Measurements from ENCODE around the gene CPLX1. TPM values are rescaled to one million over a fixed set of nuclear protein-coding genes. Genes with fewer than 3 reads are reported as not detected.
A peak's percentile ranks its signal among the peaks of the same experiment; 100 is the strongest.

CPLX1 gene
- polyA plus RNA-seq, 3 donors = not detected

DNA sequence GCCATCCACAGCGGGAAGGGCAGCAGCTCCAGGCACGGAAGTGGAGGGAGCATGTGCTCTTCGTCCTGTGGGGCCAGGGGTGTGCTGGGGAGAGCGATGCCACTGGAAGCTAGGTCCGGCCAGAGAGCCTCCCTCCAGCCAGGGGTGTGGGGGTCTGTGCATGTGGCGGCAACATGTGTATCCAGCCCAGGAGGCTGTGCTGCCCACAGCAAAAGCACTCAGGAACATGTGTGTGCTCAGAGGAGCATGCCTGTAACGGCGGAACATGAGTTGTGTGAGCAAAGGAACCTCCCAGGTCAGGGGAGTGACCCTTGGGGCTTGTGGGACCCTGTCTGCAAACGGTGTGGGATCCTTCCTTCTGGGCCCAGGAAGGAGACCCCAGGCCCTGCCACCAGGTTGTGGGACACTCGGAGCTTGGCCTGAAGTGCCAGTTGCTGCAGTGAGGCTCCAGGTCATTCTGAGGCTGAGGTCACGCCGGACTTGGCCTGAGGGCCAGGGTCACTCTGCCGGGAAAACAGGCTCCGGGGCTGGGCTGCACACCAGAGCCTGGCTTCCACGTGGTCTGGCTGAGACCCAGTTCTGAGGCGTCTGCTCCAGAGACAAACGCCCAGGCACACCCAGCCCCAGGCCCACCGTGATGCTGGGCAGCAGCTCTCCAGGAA is 37.2 kb downstream of the CPLX1 start:
- peaks cover 25 to 78% of the 10 kb centered on the region in 2 donors for H3K27me3 ChIP-seq (ENCODE audit: control insufficient read depth in 2 of 2, insufficient read depth in 2 of 2, low read length in 2 of 2)

DNA sequence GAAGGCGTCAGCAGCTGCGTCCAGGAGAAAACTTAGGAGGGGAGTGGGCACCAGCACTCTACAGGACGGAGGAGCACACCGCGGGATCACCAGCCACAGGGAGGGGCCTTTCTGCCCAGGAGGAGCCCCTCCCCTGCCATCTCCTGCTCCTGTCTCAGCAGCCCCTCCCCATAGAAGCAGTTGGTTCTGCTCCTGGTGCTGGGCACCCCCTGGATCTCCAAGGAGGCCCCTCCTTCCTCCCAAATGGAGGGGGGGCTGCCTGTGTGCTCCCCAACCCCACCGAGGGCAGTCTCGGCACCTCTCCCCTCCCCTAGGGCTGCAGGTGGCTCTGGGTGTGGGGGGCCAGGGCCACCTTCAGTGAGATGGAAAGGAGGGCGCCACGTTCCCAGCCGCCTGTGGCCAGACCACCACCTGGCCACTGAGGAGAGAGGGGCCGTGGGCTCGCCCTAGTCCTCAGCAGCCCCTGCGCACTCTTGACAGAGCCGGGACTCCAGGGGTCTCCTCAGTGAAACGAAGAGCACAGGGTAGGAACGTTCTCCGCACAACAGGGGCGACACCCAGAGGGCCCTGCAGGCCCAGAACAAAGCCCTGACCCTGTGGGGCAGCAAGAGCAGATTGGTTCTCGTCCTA is 37.8 kb downstream of the CPLX1 start:
- H3K4me1 ChIP-seq (ENCODE audit: control insufficient read depth in 1 of 2, insufficient read depth in 2 of 2, low read length in 2 of 2) = peaks cover 7 to 15% of the 10 kb centered on the region in 2 donors
- no peaks in the 10 kb centered on the region for H3K36me3 ChIP-seq (replicated peaks in 1 of 2; ENCODE audit: control insufficient read depth in 1 of 2, insufficient read depth in 2 of 2, low read length in 2 of 2)
- H3K9me3 ChIP-seq (replicated peaks in 1 of 2; ENCODE audit: control insufficient read depth in 1 of 2, insufficient read depth in 1 of 2, low read length in 2 of 2) = no peaks in the 10 kb centered on the region
- no peak overlapping the region for H3K9ac ChIP-seq (ENCODE audit: insufficient read depth, low read length, poor library complexity, severe bottlenecking)
- no peaks in the 10 kb centered on the region for H3K79me2 ChIP-seq (ENCODE audit: insufficient read depth, low read length)
- no peak overlapping the region for H3K4me3 ChIP-seq (replicated peaks in 1 of 3; ENCODE audit: low read depth in 2 of 3, low read length in 3 of 3)
- WGBS (ENCODE audit: insufficient coverage) = 87% methylated on average over 17 of the region's 19 CpGs
- H3K4me3 Mint-ChIP-seq = peak overlapping the region in 1 of 2 donors; percentile 42
- H3K27me3 Mint-ChIP-seq (ENCODE audit: low read depth in 3 of 3) = peaks cover 50 to 84% (median 63%) of the 10 kb centered on the region in 3 donors
- no peak for DNase-seq
- TF ChIP-seq, protein P1, sequence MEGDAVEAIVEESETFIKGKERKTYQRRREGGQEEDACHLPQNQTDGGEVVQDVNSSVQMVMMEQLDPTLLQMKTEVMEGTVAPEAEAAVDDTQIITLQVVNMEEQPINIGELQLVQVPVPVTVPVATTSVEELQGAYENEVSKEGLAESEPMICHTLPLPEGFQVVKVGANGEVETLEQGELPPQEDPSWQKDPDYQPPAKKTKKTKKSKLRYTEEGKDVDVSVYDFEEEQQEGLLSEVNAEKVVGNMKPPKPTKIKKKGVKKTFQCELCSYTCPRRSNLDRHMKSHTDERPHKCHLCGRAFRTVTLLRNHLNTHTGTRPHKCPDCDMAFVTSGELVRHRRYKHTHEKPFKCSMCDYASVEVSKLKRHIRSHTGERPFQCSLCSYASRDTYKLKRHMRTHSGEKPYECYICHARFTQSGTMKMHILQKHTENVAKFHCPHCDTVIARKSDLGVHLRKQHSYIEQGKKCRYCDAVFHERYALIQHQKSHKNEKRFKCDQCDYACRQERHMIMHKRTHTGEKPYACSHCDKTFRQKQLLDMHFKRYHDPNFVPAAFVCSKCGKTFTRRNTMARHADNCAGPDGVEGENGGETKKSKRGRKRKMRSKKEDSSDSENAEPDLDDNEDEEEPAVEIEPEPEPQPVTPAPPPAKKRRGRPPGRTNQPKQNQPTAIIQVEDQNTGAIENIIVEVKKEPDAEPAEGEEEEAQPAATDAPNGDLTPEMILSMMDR (IDR thresholded peaks at IDR 0.05) = no peak
- peaks cover 20 to 71% of the 10 kb centered on the region in 2 donors for H3K27me3 ChIP-seq (ENCODE audit: control insufficient read depth in 2 of 2, insufficient read depth in 2 of 2, low read length in 2 of 2)
- peaks cover 0 to 7% of the 10 kb centered on the region in 2 donors for H3K36me3 Mint-ChIP-seq
- H3K4me2 ChIP-seq (replicated peaks; ENCODE audit: extremely low read depth, low read length, poor library complexity, severe bottlenecking) = no peak overlapping the region
- H3K27ac ChIP-seq (ENCODE audit: low read depth in 1 of 2, low read length in 2 of 2) = no peak overlapping the region
- no peak overlapping the region for H3K27ac Mint-ChIP-seq
- H2AFZ ChIP-seq (ENCODE audit: insufficient read depth, low read depth, low read length, poor library complexity, severe bottlenecking) = no peak overlapping the region
- peaks cover 14% of the 10 kb centered on the region for H3K4me1 Mint-ChIP-seq
- intact Hi-C loops (cut with micrococcal nuclease) = loop anchor here in 1 of 2 donors (10.0 kb wide), 2 partner anchors 187 to 1097 kb away; partner anchors contain the start of gene DGKQ
- no peaks in the 10 kb centered on the region for H4K20me1 ChIP-seq (ENCODE audit: insufficient read depth, low read length)
- H3K9me3 Mint-ChIP-seq = peaks cover 0 to 19% (median 7%) of the 10 kb centered on the region in 7 donors

More for the DNA sequence above, 37.2 kb downstream of the CPLX1 start:
- Histone ChIP-seq H3K4me2 (replicated peaks; ENCODE audit: extremely low read depth, low read length, poor library complexity, severe bottlenecking) (no peak overlapping the region), H2AFZ (ENCODE audit: insufficient read depth, low read depth, low read length, poor library complexity, severe bottlenecking) (no peak overlapping the region), H3K27ac (ENCODE audit: low read depth in 1 of 2, low read length in 2 of 2) (no peak overlapping the region), H4K20me1 (ENCODE audit: insufficient read depth, low read length) (no peaks in the 10 kb centered on the region), H3K4me1 (ENCODE audit: control insufficient read depth in 1 of 2, insufficient read depth in 2 of 2, low read length in 2 of 2) (peaks cover under 1 to 9% of the 10 kb centered on the region in 2 donors), H3K36me3 (replicated peaks in 1 of 2; ENCODE audit: control insufficient read depth in 1 of 2, insufficient read depth in 2 of 2, low read length in 2 of 2) (no peaks in the 10 kb centered on the region), H3K9me3 (replicated peaks in 1 of 2; ENCODE audit: control insufficient read depth in 1 of 2, insufficient read depth in 1 of 2, low read length in 2 of 2) (peaks cover 0 to under 1% of the 10 kb centered on the region in 2 donors), H3K4me3 (replicated peaks in 1 of 3; ENCODE audit: low read depth in 2 of 3, low read length in 3 of 3) (no peak overlapping the region), H3K9ac (ENCODE audit: insufficient read depth, low read length, poor library complexity, severe bottlenecking) (no peak overlapping the region), H3K79me2 (ENCODE audit: insufficient read depth, low read length) (no peaks in the 10 kb centered on the region)
- H3K27ac Mint-ChIP-seq = no peak overlapping the region
- intact Hi-C loops (cut with micrococcal nuclease) = loop anchor here in 1 of 2 donors (10.0 kb wide), 2 partner anchors 186 to 1096 kb away; partner anchors contain the start of gene DGKQ
- peaks cover 10% of the 10 kb centered on the region for H3K4me1 Mint-ChIP-seq
- H3K4me3 Mint-ChIP-seq = no peak overlapping the region
- H3K36me3 Mint-ChIP-seq = peaks cover 0 to 7% of the 10 kb centered on the region in 2 donors
- peaks cover 0 to 20% (median 7%) of the 10 kb centered on the region in 7 donors for H3K9me3 Mint-ChIP-seq
- 90% methylated on average over 18 of the region's 18 CpGs for WGBS (ENCODE audit: insufficient coverage)
- peaks cover 56 to 90% (median 68%) of the 10 kb centered on the region in 3 donors for H3K27me3 Mint-ChIP-seq (ENCODE audit: low read depth in 3 of 3)
- DNase-seq = no peak
- TF ChIP-seq, protein P1 (IDR thresholded peaks at IDR 0.05) = no peak
